GM12878 (cell line): ENCODE results near the gene ASCC1. TPM values are rescaled to one million over a fixed set of nuclear protein-coding genes. Genes with fewer than 3 reads are reported as not detected.

Experiments used
- ATAC-seq: fragments of 200-7000 bp; cut with Tn5 transposase; 3 replicates; pipeline ENCODE4 v1.9.1; 2020; ENCODE audit warnings: mild to moderate bottlenecking, moderate library complexity
- BruUV-seq: library from RNA; stranded (reverse); fragments of 400-500 nt; replicated peaks from 2 replicates; lab custom pipeline; 2021; lab: Mats Ljungman, UMichigan
- CTCF ChIA-PET: fragments of 300-600 bp; sonication (Branson Sonifier 250); formaldehyde crosslinking; extraction: SDS; loops from one replicate; lab custom pipeline; 2021; ENCODE audit warnings: inconsistent platforms; lab: Yijun Ruan, JAX
- POLR2A ChIA-PET: fragments of 350-600 bp; formaldehyde crosslinking; extraction: SDS; loops from one replicate; lab custom pipeline; 2021; ENCODE audit warnings: inconsistent platforms; lab: Charles Lee
- RAD21 ChIA-PET: fragments of 300-600 bp; sonication (Branson Sonifier 250); formaldehyde crosslinking; loops from one replicate; lab custom pipeline; 2023; ENCODE audit warnings: antibody characterized with exemption; ENCODE audit not compliant: unreplicated experiment; lab: Charles Lee
- SMC1A ChIA-PET: fragments of 300-600 bp; sonication (Branson Sonifier 250); formaldehyde crosslinking; loops from one replicate; lab custom pipeline; 2023; ENCODE audit not compliant: unreplicated experiment, uncharacterized antibody; lab: Charles Lee
- DNase-seq: peaks from one replicate; pipeline ENCODE4 v3.0.0-alpha.2; 2011; ENCODE audit warnings: low read depth, low spot score
- FAIRE-seq: peaks from 3 replicates; lab custom pipeline; 2011; peaks lifted over from hg19 to GRCh38; lab: Jason Lieb, UNC
- H2AFZ ChIP-seq: 2 replicates; pipeline ENCODE4 v1.6.0; 2011; ENCODE audit warnings: low read depth, low read length, control low read depth; ENCODE audit not compliant: control insufficient read depth
- H3K27ac ChIP-seq: 2 replicates; pipeline ENCODE4 v1.5.1; 2011; ENCODE audit warnings: control low read depth; ENCODE audit not compliant: control insufficient read depth, insufficient read depth
- H3K27me3 ChIP-seq, 2 experiments: replicated peaks in 1 of 2; 2 replicates each; pipeline versions ENCODE4 v1.6.0 to v1.6.1; 2011; ENCODE audit warnings: low read length in 1 of 2; ENCODE audit not compliant: control insufficient read depth in 2 of 2, insufficient read depth in 2 of 2
- H3K36me3 ChIP-seq, 2 experiments: 2 replicates each; pipeline ENCODE4 v1.5.1; 2011; ENCODE audit warnings: low read length in 1 of 2; ENCODE audit not compliant: control insufficient read depth in 2 of 2, insufficient read depth in 2 of 2
- H3K4me1 ChIP-seq: 2 replicates; pipeline ENCODE4 v1.6.1; 2011; ENCODE audit warnings: mild to moderate bottlenecking, low read length, moderate library complexity, mixed read lengths; ENCODE audit not compliant: control insufficient read depth, insufficient read depth
- H3K4me2 ChIP-seq: 2 replicates; pipeline ENCODE4 v1.6.0; 2011; ENCODE audit warnings: control low read depth; ENCODE audit not compliant: control insufficient read depth, insufficient read depth
- H3K4me3 ChIP-seq: fragments of 200-600 bp; sonication (generic); 2 replicates; pipeline ENCODE4 v1.5.1; 2016
- H3K79me2 ChIP-seq: 2 replicates; pipeline ENCODE4 v1.6.0; 2011; ENCODE audit warnings: low read length; ENCODE audit not compliant: control insufficient read depth, insufficient read depth
- H3K9ac ChIP-seq: 2 replicates; pipeline ENCODE4 v1.8.0; 2011; ENCODE audit warnings: low read length, control low read depth, mixed read lengths; ENCODE audit not compliant: control insufficient read depth, insufficient read depth
- H3K9me3 ChIP-seq: replicated peaks from 3 replicates; pipeline ENCODE4 v1.5.1; 2011; ENCODE audit warnings: mild to moderate bottlenecking, low read length; ENCODE audit not compliant: control insufficient read depth, insufficient read depth
- H4K20me1 ChIP-seq: 2 replicates; pipeline ENCODE4 v1.6.0; 2011; ENCODE audit not compliant: control insufficient read depth, insufficient read depth
- CHD4 ChIP-seq: fragments of 200-600 bp; sonication (generic); IDR thresholded peaks from 2 replicates; pipeline ENCODE4 v1.6.1; 2016; ENCODE audit warnings: mild to moderate bottlenecking
- E4F1 ChIP-seq: fragments of 450-650 bp; IDR thresholded peaks from 2 replicates; pipeline ENCODE4 v1.6.1; 2018; ENCODE audit warnings: borderline replicate concordance, mild to moderate bottlenecking; ENCODE audit not compliant: partially characterized antibody
- GABPA ChIP-seq: IDR thresholded peaks from 2 replicates; pipeline ENCODE4 v1.6.1; 2014; ENCODE audit warnings: antibody characterized with exemption, low read depth, mild to moderate bottlenecking, inconsistent platforms
- HDGF ChIP-seq: fragments of 450-650 bp; IDR thresholded peaks from 2 replicates; pipeline ENCODE4 v1.6.1; 2016; ENCODE audit warnings: antibody characterized with exemption
- IKZF1 ChIP-seq: fragments of 450-650 bp; conservative IDR thresholded peaks from 2 replicates; pipeline ENCODE4 v1.6.1; 2017; ENCODE audit warnings: antibody characterized with exemption, mild to moderate bottlenecking
- IKZF2 ChIP-seq, 2 experiments: fragments of 450-650 bp; IDR thresholded peaks; 2 replicates each; pipeline ENCODE4 v1.6.1; 2017; ENCODE audit warnings: mild to moderate bottlenecking in 2 of 2, moderate library complexity in 2 of 2
- MAX ChIP-seq: IDR thresholded peaks from 2 replicates; pipeline ENCODE4 v1.6.1; 2012; ENCODE audit warnings: low read depth, low read length, improper control_type of control experiment
- MTA3 ChIP-seq: IDR thresholded peaks from 2 replicates; pipeline ENCODE4 v1.6.1; 2012; ENCODE audit warnings: low read length, inconsistent platforms, borderline replicate concordance
- PBX3 ChIP-seq: IDR thresholded peaks from 2 replicates; pipeline ENCODE4 v1.6.1; 2011; ENCODE audit warnings: mild to moderate bottlenecking, low read depth, low read length, moderate library complexity; ENCODE audit not compliant: insufficient replicate concordance
- POU2F2 ChIP-seq: IDR thresholded peaks from 3 replicates; pipeline ENCODE4 v1.6.1; 2011; ENCODE audit warnings: low read depth, mild to moderate bottlenecking, low read length, borderline replicate concordance
- SMAD1 ChIP-seq: fragments of 450-650 bp; IDR thresholded peaks from 2 replicates; pipeline ENCODE4 v1.6.1; 2018; ENCODE audit warnings: mild to moderate bottlenecking, low read depth; ENCODE audit not compliant: partially characterized antibody
- SPI1 ChIP-seq: IDR thresholded peaks from 2 replicates; pipeline ENCODE4 v1.6.1; 2011; ENCODE audit warnings: low read depth, mild to moderate bottlenecking, low read length, moderate library complexity, borderline replicate concordance; ENCODE audit not compliant: insufficient read depth
- ZNF592 ChIP-seq: fragments of 450-650 bp; IDR thresholded peaks from 2 replicates; pipeline ENCODE4 v1.6.1; 2017; ENCODE audit warnings: mild to moderate bottlenecking, moderate library complexity
- WGBS: methylation state at CpG from one replicate; pipeline ENCODE4 v1.1.6; 2016; ENCODE audit warnings: low lambda C conversion rate; ENCODE audit not compliant: insufficient replicate concordance, insufficient coverage; ENCODE audit errors: missing lambda C conversion rate; 5-methylcytosine and 5-hydroxymethylcytosine counted together
- in situ Hi-C: fragments of 300-500 bp; cut with MboI; formaldehyde crosslinking; loops from 9 replicates; pipeline ENCODE4 v1.14.3; 2018; ENCODE audit warnings: mixed read lengths
- intact Hi-C: fragments of 100-400 bp; cut with micrococcal nuclease; formaldehyde crosslinking; loops from one replicate; pipeline ENCODE4 v1.14.2; 2022; ENCODE audit not compliant: unreplicated experiment
- polyA plus RNA-seq, 11 experiments: library from polyadenylated mRNA; depleted of rRNA in 4 of 11; unstranded in 6 of 11; stranded (reverse) in 5 of 11; fragments of >200 nt; fragmentation: Nextera tagmentation in 4 of 11; fragmentation: Illumina TruSeq in 1 of 11; extraction: Ambion mirVana in 4 of 11; extraction: Trizol in 1 of 11; gene quantifications; 1 replicate in 1 of 11; 2 replicates in 10 of 11; pipeline versions ENCODE4 v1.2.1 to v1.2.3, GENCODE V29; 2011 to 2016; ENCODE audit warnings: inconsistent platforms in 2 of 11, missing spikeins in 2 of 11, low read depth in 1 of 11
- total RNA-seq, 4 experiments: library from RNA; depleted of rRNA in 3 of 4; stranded (reverse); fragments of >200 nt in 3 of 4; fragmentation: Illumina TruSeq in 1 of 4; extraction: Trizol in 1 of 4; gene quantifications; 2 replicates each; pipeline versions ENCODE4 v1.2.1 to v1.2.3, GENCODE V29; 2013 to 2021

The ASCC1 gene
- total and polyA plus RNA-seq, 10 of the 15 experiments (the other 5 are each of a cell fraction or from before 2014, with no cell fraction given), result 23.3 to 80.6 (median 42.8) TPM

- WGBS, result 71% methylated on average over 6 of the region's 6 CpGs
- SMC1A ChIA-PET, result interaction anchor here (0.9 to 21.0 kb wide), 8 partner anchors 9 to 68 kb away, joined by 3 to 275 read pairs (median 6); partner anchors contain the start of gene DDIT4
- CTCF ChIA-PET, result interaction anchor here (0.6 to 7.6 kb wide), 9 partner anchors 9 to 73 kb away, joined by 3 to 59 read pairs (median 3); partner anchors contain the start of gene DDIT4
- Histone ChIP-seq H4K20me1 (no peaks in the 10 kb centered on the region), H2AFZ (no peak overlapping the region), H3K4me1 (peaks cover 44% of the 10 kb centered on the region), H3K4me2 (peak overlapping the region; percentile 32; the same call in 1 of the 2 replicates), H3K27ac (peak overlapping the region; percentile 12; the same call in 1 of the 2 replicates), H3K79me2 (peaks cover 2% of the 10 kb centered on the region), H3K4me3 (no peak overlapping the region), H3K9me3 (no peaks in the 10 kb centered on the region), H3K27me3 (no peaks in the 10 kb centered on the region), H3K36me3 (no peaks in the 10 kb centered on the region), H3K9ac (peak overlapping the region; percentile 4; the same call in 1 of the 2 replicates)
- no peak for TF ChIP-seq POU2F2
- TF ChIP-seq CHD4, result no peak
- TF ChIP-seq ZNF592, result no peak
- no peak for TF ChIP-seq MTA3
- TF ChIP-seq HDGF, result no peak
- TF ChIP-seq PBX3, result no peak
- TF ChIP-seq E4F1, result no peak
- TF ChIP-seq SMAD1, result peak; percentile 78
- 0 out of 4 replicates have a peak, but pooled peaks of 1 of the 2 experiments have one; percentile 15 for TF ChIP-seq IKZF2 (IDR thresholded peaks at IDR 0.05)
- TF ChIP-seq MAX, result no peak
- TF ChIP-seq IKZF1, result 0 out of 2 replicates have a peak, but pooled peaks have one; percentile 14
- TF ChIP-seq GABPA, result no peak
- no peak for TF ChIP-seq SPI1
- no peak for ATAC-seq
- no TSS peak for BruUV-seq
- intact Hi-C loops (loop anchor here (5.0 kb wide), 1 partner anchor 46 kb away; the partner anchor contains the start of genes ANAPC16 and ASCC1), in situ Hi-C loops (no loop called here)
- FAIRE-seq, result no peak
- POLR2A ChIA-PET, result interaction anchor here (0.7 to 9.9 kb wide), 9 partner anchors 9 to 362 kb away, joined by 3 to 267 read pairs (median 6); partner anchors contain the start of genes DDIT4 and MICU1
- RAD21 ChIA-PET, result interaction anchor here (0.6 to 13.0 kb wide), 3 partner anchors 9 to 17 kb away, joined by 4 to 200 read pairs (median 185); partner anchors contain the start of gene DDIT4
- DNase-seq, result no peak
Observed at GRCh38 chr10:72263613-72264241, 47.7 kb upstream of the ASCC1 start.
